ENCODE data around the gene ZNF226.

ZNF226 gene

DNA sequence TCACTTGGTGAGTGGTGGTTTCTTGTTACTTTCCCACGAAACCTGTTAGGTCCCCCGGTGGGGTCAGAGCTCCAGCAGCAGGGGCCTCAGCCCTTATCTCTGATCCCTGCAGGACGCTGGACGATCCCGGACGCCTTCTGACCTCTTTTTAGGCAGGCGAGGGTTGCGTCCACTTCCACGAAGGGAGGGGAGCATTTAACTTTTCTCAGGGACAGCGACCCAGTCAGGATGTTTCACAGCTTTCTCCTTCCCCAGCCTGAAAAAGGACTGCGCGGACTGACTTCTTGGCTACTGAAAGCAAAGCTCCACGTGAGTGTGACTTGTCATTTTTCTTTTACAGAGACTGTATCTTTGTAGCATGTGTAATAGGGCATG, 22.9 kb upstream of the ZNF226 start:
- Histone ChIP-seq H4K20me1 (ENCODE audit: insufficient read depth, low read length) (no peaks in the 10 kb centered on the region), H2AFZ (ENCODE audit: low read depth, low read length) (no peak overlapping the region), H3K36me3 (replicated peaks; ENCODE audit: low read depth, low read length) (no peaks in the 10 kb centered on the region), H3K27ac (ENCODE audit: low read length) (no peak overlapping the region), H3K79me2 (ENCODE audit: low read length) (no peaks in the 10 kb centered on the region), H3K27me3 (ENCODE audit: low read depth, low read length) (no peaks in the 10 kb centered on the region), H3K4me3 (ENCODE audit: low read length) (peak overlapping the region; percentile 73), H3K9ac (ENCODE audit: low read length) (no peak overlapping the region; the same call in 1 of the 2 replicates), H3K4me1 (ENCODE audit: low read length) (no peaks in the 10 kb centered on the region), H3K9me3 (ENCODE audit: insufficient read depth, low read length) (0 out of 2 replicates have a peak, but pooled peaks cover 3% of the 10 kb centered on the region), H3K4me2 (ENCODE audit: low read length) (peak overlapping the region; percentile 20; the same call in 1 of the 2 replicates)
- no peak for TF ChIP-seq EZH2phosphoT487 (IDR thresholded peaks at IDR 0.05; ENCODE audit: low read depth)
- TF ChIP-seq, protein P1, sequence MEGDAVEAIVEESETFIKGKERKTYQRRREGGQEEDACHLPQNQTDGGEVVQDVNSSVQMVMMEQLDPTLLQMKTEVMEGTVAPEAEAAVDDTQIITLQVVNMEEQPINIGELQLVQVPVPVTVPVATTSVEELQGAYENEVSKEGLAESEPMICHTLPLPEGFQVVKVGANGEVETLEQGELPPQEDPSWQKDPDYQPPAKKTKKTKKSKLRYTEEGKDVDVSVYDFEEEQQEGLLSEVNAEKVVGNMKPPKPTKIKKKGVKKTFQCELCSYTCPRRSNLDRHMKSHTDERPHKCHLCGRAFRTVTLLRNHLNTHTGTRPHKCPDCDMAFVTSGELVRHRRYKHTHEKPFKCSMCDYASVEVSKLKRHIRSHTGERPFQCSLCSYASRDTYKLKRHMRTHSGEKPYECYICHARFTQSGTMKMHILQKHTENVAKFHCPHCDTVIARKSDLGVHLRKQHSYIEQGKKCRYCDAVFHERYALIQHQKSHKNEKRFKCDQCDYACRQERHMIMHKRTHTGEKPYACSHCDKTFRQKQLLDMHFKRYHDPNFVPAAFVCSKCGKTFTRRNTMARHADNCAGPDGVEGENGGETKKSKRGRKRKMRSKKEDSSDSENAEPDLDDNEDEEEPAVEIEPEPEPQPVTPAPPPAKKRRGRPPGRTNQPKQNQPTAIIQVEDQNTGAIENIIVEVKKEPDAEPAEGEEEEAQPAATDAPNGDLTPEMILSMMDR (IDR thresholded peaks at IDR 0.05; ENCODE audit: low read depth, low read length): no peak

DNA sequence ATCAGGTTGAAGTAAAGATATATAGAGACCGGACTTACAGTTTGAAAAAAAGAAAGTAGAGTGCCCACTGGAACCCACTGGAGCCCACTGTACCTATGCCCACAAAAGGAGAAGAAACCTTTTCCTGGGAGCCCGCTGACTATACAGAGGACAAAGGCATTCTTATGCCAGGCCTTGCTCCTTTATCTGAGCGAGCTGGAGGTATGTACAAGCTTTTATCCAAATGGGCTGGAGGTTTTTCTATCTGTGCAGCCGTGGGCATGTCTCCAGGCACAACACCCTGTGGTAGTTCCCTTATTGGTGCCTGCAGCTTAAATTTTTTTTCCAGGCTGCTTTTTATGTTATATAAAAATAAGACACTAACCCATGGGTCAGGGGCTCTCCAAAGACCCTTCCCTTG, 15.1 kb upstream of the ZNF226 start:
- Histone ChIP-seq H3K79me2 (ENCODE audit: low read length) (no peaks in the 10 kb centered on the region), H4K20me1 (ENCODE audit: insufficient read depth, low read length) (no peaks in the 10 kb centered on the region), H3K4me3 (ENCODE audit: low read length) (no peak overlapping the region), H3K27ac (ENCODE audit: low read length) (no peak overlapping the region), H3K4me2 (ENCODE audit: low read length) (no peak overlapping the region), H3K9me3 (ENCODE audit: insufficient read depth, low read length) (no peaks in the 10 kb centered on the region), H3K27me3 (ENCODE audit: low read depth, low read length) (no peaks in the 10 kb centered on the region), H2AFZ (ENCODE audit: low read depth, low read length) (no peak overlapping the region), H3K36me3 (replicated peaks; ENCODE audit: low read depth, low read length) (no peaks in the 10 kb centered on the region), H3K9ac (ENCODE audit: low read length) (no peak overlapping the region), H3K4me1 (ENCODE audit: low read length) (no peaks in the 10 kb centered on the region)
- TF ChIP-seq, protein P1 (IDR thresholded peaks at IDR 0.05; ENCODE audit: low read depth, low read length): no peak
- TF ChIP-seq EZH2phosphoT487 (IDR thresholded peaks at IDR 0.05; ENCODE audit: low read depth): no peak

DNA sequence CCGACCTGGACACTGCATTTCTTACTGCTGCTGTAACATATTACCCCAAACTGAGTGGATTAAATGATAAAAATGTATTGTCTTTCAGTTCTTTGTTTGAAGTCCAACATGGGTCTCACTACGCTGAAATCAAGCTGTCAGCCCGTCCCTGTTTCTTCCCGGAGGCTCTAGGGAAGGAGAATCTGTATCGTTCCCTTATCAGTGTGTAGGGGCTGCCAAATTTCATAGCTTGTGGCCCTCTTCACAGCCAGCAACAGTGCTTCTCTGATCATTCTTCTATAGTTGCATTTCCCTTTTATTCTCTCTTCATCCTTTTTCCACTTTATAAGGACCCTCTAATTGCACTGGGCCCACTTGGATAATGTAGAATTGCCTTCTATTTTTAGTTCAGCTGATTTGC, 13.4 kb upstream of the ZNF226 start:
- no peak overlapping the region for H2AFZ ChIP-seq (ENCODE audit: low read depth, low read length)
- H3K4me1 ChIP-seq (ENCODE audit: low read length): no peaks in the 10 kb centered on the region
- no peak overlapping the region for H3K4me3 ChIP-seq (ENCODE audit: low read length)
- no peak overlapping the region for H3K9ac ChIP-seq (ENCODE audit: low read length)
- H3K27me3 ChIP-seq (ENCODE audit: low read depth, low read length): no peaks in the 10 kb centered on the region
- H4K20me1 ChIP-seq (ENCODE audit: insufficient read depth, low read length): no peaks in the 10 kb centered on the region
- peaks cover 7% of the 10 kb centered on the region; the same call in 1 of the 2 replicates for H3K9me3 ChIP-seq (ENCODE audit: insufficient read depth, low read length)
- no peaks in the 10 kb centered on the region for H3K79me2 ChIP-seq (ENCODE audit: low read length)
- no peak for TF ChIP-seq EZH2phosphoT487 (IDR thresholded peaks at IDR 0.05; ENCODE audit: low read depth)
- TF ChIP-seq, protein P1 (IDR thresholded peaks at IDR 0.05; ENCODE audit: low read depth, low read length): no peak
- H3K4me2 ChIP-seq (ENCODE audit: low read length): no peak overlapping the region
- no peak overlapping the region for H3K27ac ChIP-seq (ENCODE audit: low read length)
- peaks cover 5% of the 10 kb centered on the region for H3K36me3 ChIP-seq (replicated peaks; ENCODE audit: low read depth, low read length)

DNA sequence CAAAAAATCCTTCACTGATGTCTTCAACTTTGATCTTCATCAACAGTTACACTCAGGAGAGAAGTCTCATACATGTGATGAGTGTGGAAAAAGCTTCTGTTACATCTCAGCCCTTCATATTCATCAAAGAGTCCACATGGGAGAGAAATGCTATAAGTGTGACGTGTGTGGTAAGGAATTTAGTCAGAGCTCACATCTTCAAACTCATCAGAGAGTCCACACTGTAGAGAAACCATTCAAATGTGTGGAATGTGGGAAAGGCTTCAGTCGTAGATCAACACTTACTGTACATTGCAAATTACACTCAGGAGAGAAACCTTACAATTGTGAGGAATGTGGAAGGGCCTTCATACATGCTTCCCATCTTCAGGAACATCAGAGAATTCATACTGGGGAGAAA, 8.4 kb upstream of the ZNF226 start:
- Histone ChIP-seq H3K4me2 (ENCODE audit: low read length) (no peak overlapping the region), H2AFZ (ENCODE audit: low read depth, low read length) (no peak overlapping the region), H3K4me3 (ENCODE audit: low read length) (no peak overlapping the region), H3K27me3 (ENCODE audit: low read depth, low read length) (no peaks in the 10 kb centered on the region), H3K27ac (ENCODE audit: low read length) (no peak overlapping the region), H3K79me2 (ENCODE audit: low read length) (no peaks in the 10 kb centered on the region), H3K9ac (ENCODE audit: low read length) (no peak overlapping the region), H3K36me3 (replicated peaks; ENCODE audit: low read depth, low read length) (peaks cover 9% of the 10 kb centered on the region), H3K4me1 (ENCODE audit: low read length) (no peaks in the 10 kb centered on the region), H4K20me1 (ENCODE audit: insufficient read depth, low read length) (no peaks in the 10 kb centered on the region), H3K9me3 (ENCODE audit: insufficient read depth, low read length) (peaks cover 23% of the 10 kb centered on the region)
- TF ChIP-seq EZH2phosphoT487 (IDR thresholded peaks at IDR 0.05; ENCODE audit: low read depth): no peak
- TF ChIP-seq, protein P1 (IDR thresholded peaks at IDR 0.05; ENCODE audit: low read depth, low read length): no peak

Measured in OCI-LY3 (cell line).